HCT116 (cell line): Measurements from ENCODE around the gene TSPAN31. TPM values are rescaled to one million over a fixed set of nuclear protein-coding genes. Genes with fewer than 3 reads are reported as not detected.

Experiments
- ATAC-seq: fragments of 200-7000 bp; cut with Tn5 transposase; 2 replicates; pipeline ENCODE4 v1.9.1; 2020; ENCODE audit warnings: mild to moderate bottlenecking, moderate library complexity
- BruUV-seq: library from RNA; stranded (reverse); fragments of 400-500 nt; replicated peaks from 2 replicates; lab custom pipeline; 2021; lab: Mats Ljungman, UMichigan
- CTCF ChIA-PET: fragments of 300-600 bp; sonication (Branson Sonifier 250); formaldehyde crosslinking; loops from one replicate; lab custom pipeline; 2021; ENCODE audit warnings: antibody characterized with exemption; lab: Charles Lee
- POLR2A ChIA-PET: fragments of 300-600, 350-600 bp; sonication (Branson Sonifier 250); formaldehyde crosslinking; loops from one replicate; lab custom pipeline; 2021; ENCODE audit warnings: antibody characterized with exemption; lab: Charles Lee
- RAD21 ChIA-PET, 2 experiments: fragments of 300-600 bp; sonication (Branson Sonifier 250); formaldehyde crosslinking; loops; one replicate each; lab custom pipeline; 2023; ENCODE audit warnings: low total read pairs in 2 of 2; ENCODE audit not compliant: uncharacterized antibody in 2 of 2, unreplicated experiment in 2 of 2, low non-redundant PET in 1 of 2; lab: Charles Lee
- DNase-seq: peaks from one replicate; pipeline ENCODE4 v3.0.0-alpha.2; 2010; ENCODE audit warnings: low read depth, low spot score
- H2AFZ ChIP-seq: fragments of 200-600 bp; shearing (Covaris generic), sonication (generic); 2 replicates; pipeline ENCODE4 v1.6.1; 2017; ENCODE audit warnings: low read depth, mixed run types, mixed read lengths, antibody characterized with exemption, low read length; ENCODE audit not compliant: poor library complexity, severe bottlenecking
- H3K27ac ChIP-seq: 2 replicates; pipeline ENCODE4 v1.5.1; 2012; ENCODE audit warnings: low read depth, low read length
- H3K27me3 ChIP-seq: fragments of 200-600 bp; sonication (generic); 2 replicates; pipeline ENCODE4 v1.6.1; 2016; ENCODE audit warnings: mixed run types, low read length, mixed read lengths; ENCODE audit not compliant: insufficient read depth
- H3K36me3 ChIP-seq, 2 experiments: fragments of 200-500 bp in 1 of 2; fragments of 200-600 bp in 1 of 2; sonication (Bioruptor generic) in 1 of 2; sonication (generic) in 1 of 2; 2 replicates each; pipeline versions ENCODE4 v1.5.1 to v1.6.1; 2014 to 2016; ENCODE audit warnings: low read length in 2 of 2, inconsistent platforms in 1 of 2, mixed read lengths in 1 of 2, mixed run types in 1 of 2; ENCODE audit not compliant: insufficient read depth in 2 of 2, control insufficient read depth in 1 of 2
- H3K4me1 ChIP-seq, 2 experiments: fragments of 200-600 bp in 1 of 2; sonication (generic) in 1 of 2; 2 replicates each; pipeline versions ENCODE4 v1.5.1 to v1.6.1; 2012 to 2017; ENCODE audit warnings: low read length in 2 of 2, inconsistent platforms in 1 of 2, mild to moderate bottlenecking in 1 of 2, mixed read lengths in 1 of 2, mixed run types in 1 of 2, moderate library complexity in 1 of 2; ENCODE audit not compliant: insufficient read depth in 2 of 2, control insufficient read depth in 1 of 2
- H3K4me2 ChIP-seq: fragments of 200-600 bp; sonication (generic); 2 replicates; pipeline ENCODE4 v1.6.1; 2017; ENCODE audit warnings: mixed run types, low read length, mixed read lengths
- H3K4me3 ChIP-seq, 2 experiments: fragments of 200-600 bp in 1 of 2; sonication (generic) in 1 of 2; replicated peaks in 1 of 2; 2 replicates each; pipeline ENCODE4 v1.5.1; 2011 to 2016; ENCODE audit warnings: low read length in 2 of 2, control low read depth in 1 of 2, low read depth in 1 of 2, mild to moderate bottlenecking in 1 of 2, mixed read lengths in 1 of 2, mixed run types in 1 of 2
- H3K79me2 ChIP-seq: fragments of 200-600 bp; sonication (generic); 2 replicates; pipeline ENCODE4 v1.6.1; 2017; ENCODE audit warnings: mild to moderate bottlenecking, mixed run types, low read length, moderate library complexity, mixed read lengths; ENCODE audit not compliant: insufficient read depth
- H3K9ac ChIP-seq: fragments of 200-600 bp; sonication (generic); 2 replicates; pipeline ENCODE4 v1.6.1; 2016; ENCODE audit warnings: low read length, mixed read lengths
- H3K9me2 ChIP-seq: fragments of 200-600 bp; sonication (generic), shearing (Covaris generic); 2 replicates; pipeline ENCODE4 v1.6.1; 2017; ENCODE audit warnings: mixed run types, mild to moderate bottlenecking, moderate library complexity; ENCODE audit not compliant: insufficient read depth
- H3K9me3 ChIP-seq, 2 experiments: fragments of 200-500 bp in 1 of 2; fragments of 200-600 bp in 1 of 2; sonication (Bioruptor generic) in 1 of 2; sonication (generic) in 1 of 2; 2 replicates each; pipeline ENCODE4 v1.6.1; 2014 to 2017; ENCODE audit warnings: low read length in 2 of 2, mixed read lengths in 2 of 2, inconsistent platforms in 1 of 2, low read depth in 1 of 2, mild to moderate bottlenecking in 1 of 2, mixed run types in 1 of 2, moderate library complexity in 1 of 2; ENCODE audit not compliant: control insufficient read depth in 1 of 2, insufficient read depth in 1 of 2
- H4K20me1 ChIP-seq: fragments of 200-600 bp; sonication (generic), shearing (Covaris generic); 2 replicates; pipeline ENCODE4 v1.6.1; 2017; ENCODE audit warnings: mixed run types, mild to moderate bottlenecking, moderate library complexity; ENCODE audit not compliant: insufficient read depth
- CEBPB ChIP-seq: IDR thresholded peaks from 2 replicates; pipeline ENCODE4 v1.6.1; 2012; ENCODE audit warnings: low read depth
- EGR1 ChIP-seq: IDR thresholded peaks from 2 replicates; pipeline ENCODE4 v1.6.1; 2012; ENCODE audit warnings: low read depth
- ELF1 ChIP-seq: IDR thresholded peaks from 2 replicates; pipeline ENCODE4 v1.6.1; 2012; ENCODE audit warnings: low read depth, borderline replicate concordance
- EZH2 ChIP-seq: fragments of 200-600 bp; sonication (generic); IDR thresholded peaks from 2 replicates; pipeline ENCODE4 v1.6.1; 2017; ENCODE audit warnings: antibody characterized with exemption, mixed run types
- EZH2phosphoT487 ChIP-seq: fragments of 200-600 bp; IDR thresholded peaks from 2 replicates; pipeline ENCODE4 v1.6.1; 2018; ENCODE audit warnings: antibody characterized with exemption, borderline replicate concordance
- FOSL1 ChIP-seq: IDR thresholded peaks from 2 replicates; pipeline ENCODE4 v1.6.1; 2012; ENCODE audit warnings: low read depth
- JUND ChIP-seq: IDR thresholded peaks from 2 replicates; pipeline ENCODE4 v1.6.1; 2012
- POLR2AphosphoS5 ChIP-seq: IDR thresholded peaks from 2 replicates; pipeline ENCODE4 v1.6.1; 2011; ENCODE audit warnings: mild to moderate bottlenecking, low read depth, low read length, moderate library complexity
- RAD21 ChIP-seq: IDR thresholded peaks from 2 replicates; pipeline ENCODE4 v1.6.1; 2012; ENCODE audit warnings: low read depth, mild to moderate bottlenecking
- REST ChIP-seq: IDR thresholded peaks from 2 replicates; pipeline ENCODE4 v1.6.1; 2012; ENCODE audit warnings: low read depth
- SIN3A ChIP-seq: IDR thresholded peaks from 2 replicates; pipeline ENCODE4 v1.6.1; 2012; ENCODE audit warnings: low read depth
- TCF7L2 ChIP-seq: IDR thresholded peaks from 2 replicates; pipeline ENCODE4 v1.7.0; 2011; ENCODE audit warnings: borderline replicate concordance, inconsistent platforms; ENCODE audit not compliant: insufficient read depth, insufficient read length; ENCODE audit errors: extremely low read depth
- YY1 ChIP-seq: IDR thresholded peaks from 2 replicates; pipeline ENCODE4 v1.6.1; 2011; ENCODE audit warnings: low read length, low read depth, moderate library complexity, mild to moderate bottlenecking; ENCODE audit not compliant: insufficient replicate concordance; ENCODE audit errors: extremely low read depth
- ZNF274 ChIP-seq: fragments of 200-500 bp; sonication (Bioruptor generic); IDR thresholded peaks from 2 replicates; pipeline ENCODE4 v1.6.1; 2014; ENCODE audit warnings: mild to moderate bottlenecking, low read depth, low read length, inconsistent platforms
- intact Hi-C: fragments of 100-400 bp; cut with micrococcal nuclease; formaldehyde crosslinking; loops from 2 replicates; pipeline ENCODE4 v1.10.0; 2022
- total RNA-seq: library from RNA; stranded (reverse); gene quantifications from one replicate; pipeline ENCODE4 v1.2.1, GENCODE V29; 2021; ENCODE audit not compliant: unreplicated experiment

Gene TSPAN31
- total RNA-seq, 1 experiment from 2014 or later: 14.9 TPM

- Histone ChIP-seq H3K9ac (peak overlapping the region; percentile 69), H3K79me2 (no peaks in the 10 kb centered on the region), H3K4me1 (peaks cover 10 to 31% of the 10 kb centered on the region in 2 experiments; a peak in 3 of 4 replicates), H3K27ac (0 out of 2 replicates have a peak overlapping the region, but pooled peaks have one; percentile 46), H2AFZ (no peak overlapping the region), H3K4me2 (peak overlapping the region; percentile 87), H3K4me3 (peak overlapping the region; percentile 71 to 79), H3K9me2 (no peaks in the 10 kb centered on the region), H3K36me3 (no peaks in the 10 kb centered on the region), H3K27me3 (no peaks in the 10 kb centered on the region), H4K20me1 (no peaks in the 10 kb centered on the region), H3K9me3 (no peaks in the 10 kb centered on the region)
- ChIA-PET POLR2A (interaction anchor here (1.9 kb wide), 1 partner anchor 15 kb away, joined by 5 read pairs; no protein-coding TSS in a partner anchor), CTCF (interaction anchor here (0.6 to 1.8 kb wide), 3 partner anchors 15 to 158 kb away, joined by 3 to 13 read pairs (median 11); no protein-coding TSS in a partner anchor), RAD21 (no interaction called here)
- no peak for DNase-seq
- intact Hi-C loops: no loop called here
- no TSS peak for BruUV-seq
- TF ChIP-seq CEBPB (no peak), SIN3A (no peak), EZH2 (no peak)
- no peak for ATAC-seq
Measured at GRCh38 chr12:57740656-57741412, 4.0 kb upstream of the TSPAN31 start.

GRCh38 chr12:57741413-57741789 lies 3.4 kb upstream of the TSPAN31 start:
- H3K4me3 ChIP-seq: peak overlapping the region; percentile 71 to 79
- CTCF ChIA-PET: interaction anchor here (0.6 to 1.8 kb wide), 4 partner anchors 15 to 158 kb away, joined by 3 to 13 read pairs (median 9); no protein-coding TSS in a partner anchor
- no peak for ATAC-seq
- H3K9me2 ChIP-seq: no peaks in the 10 kb centered on the region
- TF ChIP-seq JUND (no peak), EGR1 (no peak), ELF1 (no peak), FOSL1 (no peak), EZH2phosphoT487 (no peak), REST (no peak), EZH2 (no peak), RAD21 (no peak), CEBPB (no peak), TCF7L2 (no peak), YY1 (no peak), SIN3A (no peak), ZNF274 (no peak), POLR2AphosphoS5 (no peak)
- H3K9ac ChIP-seq: peak overlapping the region; percentile 69
- peaks cover 10 to 36% of the 10 kb centered on the region in 2 experiments; a peak in 3 of 4 replicates for H3K4me1 ChIP-seq
- DNase-seq: no peak
- H4K20me1 ChIP-seq: no peaks in the 10 kb centered on the region
- POLR2A ChIA-PET: interaction anchor here (1.9 kb wide), 1 partner anchor 15 kb away, joined by 5 read pairs; no protein-coding TSS in a partner anchor
- no peaks in the 10 kb centered on the region for H3K36me3 ChIP-seq
- no peaks in the 10 kb centered on the region for H3K9me3 ChIP-seq
- H3K27ac ChIP-seq: peak overlapping the region; percentile 46
- RAD21 ChIA-PET: interaction anchor here in 1 of 2 experiments (1.4 kb wide), 1 partner anchor 158 kb away, joined by 3 read pairs; no protein-coding TSS in a partner anchor
- no peaks in the 10 kb centered on the region for H3K79me2 ChIP-seq
- intact Hi-C loops: no loop called here
- no peak overlapping the region for H2AFZ ChIP-seq
- BruUV-seq: no TSS peak
- H3K27me3 ChIP-seq: no peaks in the 10 kb centered on the region
- H3K4me2 ChIP-seq: peak overlapping the region; percentile 87
